Measurements from ENCODE around the gene CFAP97. TPM values are rescaled to one million over a fixed set of nuclear protein-coding genes. Genes with fewer than 3 reads are reported as not detected.
A peak's percentile ranks its signal among the peaks of the same experiment; 100 is the strongest.

CFAP97 gene
- total and polyA plus RNA-seq, 9 of the 15 experiments (the other 6 are each of a cell fraction or from before 2014, with no cell fraction given) = 17.3 to 57.8 (median 44.4) TPM

GRCh38 chr4:185209031-185209851 is 5.4 kb upstream of the CFAP97 start, which contains the start of gene SNX25 (continued):
- peak; percentile 45; the same call in 1 of the 2 replicates for TF ChIP-seq ZBTB40 (IDR thresholded peaks at IDR 0.05)
- no peak for TF ChIP-seq ZBTB40 (CRISPR knock-in tag; IDR thresholded peaks at IDR 0.05)
- no peak for TF ChIP-seq DMBX1 (CRISPR knock-in tag; IDR thresholded peaks at IDR 0.05; ENCODE audit: borderline replicate concordance)
- no peak for TF ChIP-seq KHSRP (IDR thresholded peaks at IDR 0.05)
- peak; percentile 19; the same call in 1 of the 2 replicates for TF ChIP-seq ZBTB33 (CRISPR knock-in tag; IDR thresholded peaks at IDR 0.05)
- peak; percentile 80 for TF ChIP-seq CTBP1 (IDR thresholded peaks at IDR 0.05; ENCODE audit: borderline replicate concordance)
- TF ChIP-seq KDM5B (IDR thresholded peaks at IDR 0.05; ENCODE audit: insufficient replicate concordance, low read depth, low read length) = peak; percentile 50
- TF ChIP-seq CUX1 (CRISPR knock-in tag; IDR thresholded peaks at IDR 0.05) = no peak
- no peak for TF ChIP-seq SNRNP70 (optimal IDR thresholded peaks at IDR 0.05; ENCODE audit: low read depth, low read length)
- TF ChIP-seq SRSF7 (optimal IDR thresholded peaks at IDR 0.05; ENCODE audit: low read depth, low read length) = no peak
